Endothelial cell of umbilical vein (primary cell): ENCODE data around the gene SHOX. TPM values are rescaled to one million over a fixed set of nuclear protein-coding genes. Genes with fewer than 3 reads are reported as not detected.
"Not testable (repeated sequence)": the region's sequence is repeated elsewhere in the genome, so short reads cannot be mapped to it uniquely, and the experiment has no call there.

Source experiments
- BruUV-seq: library from RNA; stranded (reverse); fragments of 400-500 nt; replicated peaks from 2 replicates; lab custom pipeline; 2021; lab: Mats Ljungman, UMichigan
- CTCF ChIA-PET: fragments of 300-600, 350-600 bp; sonication (Branson Sonifier 250); formaldehyde crosslinking; loops from one replicate; lab custom pipeline; 2021; ENCODE audit warnings: antibody characterized with exemption, inconsistent platforms; lab: Charles Lee
- POLR2A ChIA-PET: fragments of 300-600, 350-600 bp; sonication (Branson Sonifier 250); formaldehyde crosslinking; loops from one replicate; lab custom pipeline; 2021; ENCODE audit warnings: antibody characterized with exemption, inconsistent platforms; lab: Charles Lee
- DNase-seq: peaks from one replicate; pipeline ENCODE4 v3.0.0-alpha.2; 2011; ENCODE audit warnings: low read depth, low spot score
- FAIRE-seq: peaks from 2 replicates; lab custom pipeline; 2011; peaks lifted over from hg19 to GRCh38; lab: Jason Lieb, UNC
- H2AFZ ChIP-seq: 2 replicates; pipeline ENCODE4 v1.6.0; 2012; ENCODE audit warnings: low read depth, low read length, control low read depth, inconsistent platforms
- H3K27ac ChIP-seq: 2 replicates; pipeline ENCODE4 v1.5.1; 2011; ENCODE audit warnings: low read depth, mild to moderate bottlenecking, control low read depth, low read length, moderate library complexity; ENCODE audit not compliant: insufficient read depth
- H3K27me3 ChIP-seq, 2 experiments: 2 replicates each; pipeline versions ENCODE4 v1.6.0 to v1.6.1; 2011; ENCODE audit warnings: low read length in 2 of 2, mixed read lengths in 1 of 2; ENCODE audit not compliant: control insufficient read depth in 2 of 2, insufficient read depth in 2 of 2
- H3K36me3 ChIP-seq, 2 experiments: 2 replicates in 1 of 2; 3 replicates in 1 of 2; pipeline ENCODE4 v1.5.1; 2011; ENCODE audit warnings: low read length in 2 of 2, mild to moderate bottlenecking in 1 of 2, moderate library complexity in 1 of 2; ENCODE audit not compliant: control insufficient read depth in 2 of 2, insufficient read depth in 2 of 2; ENCODE audit errors: extremely low read depth in 1 of 2
- H3K4me1 ChIP-seq: 3 replicates; pipeline ENCODE4 v1.5.1; 2011; ENCODE audit warnings: mild to moderate bottlenecking, low read length; ENCODE audit not compliant: control insufficient read depth, insufficient read depth; ENCODE audit errors: extremely low read depth
- H3K4me2 ChIP-seq: 2 replicates; pipeline ENCODE4 v1.6.1; 2011; ENCODE audit warnings: low read length, control low read depth, mixed read lengths; ENCODE audit not compliant: insufficient read depth
- H3K4me3 ChIP-seq, 3 experiments: fragments of 200-600 bp in 1 of 3; sonication (generic), shearing (Covaris generic) in 1 of 3; replicated peaks in 1 of 3; 2 replicates each; pipeline ENCODE4 v1.5.1; 2011 to 2016; ENCODE audit warnings: control low read depth in 3 of 3, low read length in 3 of 3, mild to moderate bottlenecking in 2 of 3, inconsistent platforms in 1 of 3, low read depth in 1 of 3, moderate library complexity in 1 of 3; ENCODE audit not compliant: insufficient read depth in 1 of 3
- H3K79me2 ChIP-seq: 2 replicates; pipeline ENCODE4 v1.6.0; 2012; ENCODE audit warnings: low read length, inconsistent platforms; ENCODE audit not compliant: control insufficient read depth, insufficient read depth
- H3K9ac ChIP-seq: replicated peaks from 2 replicates; pipeline ENCODE3; 2011; ENCODE audit warnings: low read length, control low read depth; ENCODE audit not compliant: insufficient read depth; ENCODE audit errors: extremely low read depth
- H3K9me1 ChIP-seq: replicated peaks from 3 replicates; pipeline ENCODE4 v1.6.0; 2011; ENCODE audit warnings: mild to moderate bottlenecking, low read length; ENCODE audit not compliant: control insufficient read depth, insufficient read depth; ENCODE audit errors: extremely low read depth
- H3K9me3 ChIP-seq: replicated peaks from 2 replicates; pipeline ENCODE4 v1.5.1; 2012; ENCODE audit warnings: low read length, inconsistent platforms; ENCODE audit not compliant: control insufficient read depth, insufficient read depth
- H4K20me1 ChIP-seq: replicated peaks from 2 replicates; pipeline ENCODE3; 2011; ENCODE audit warnings: mild to moderate bottlenecking, low read length; ENCODE audit not compliant: control insufficient read depth, insufficient read depth; ENCODE audit errors: extremely low read depth
- EZH2 ChIP-seq: IDR thresholded peaks from 2 replicates; pipeline ENCODE4 v1.6.1; 2012; ENCODE audit warnings: borderline replicate concordance, low read depth, mild to moderate bottlenecking, moderate library complexity, low read length, inconsistent platforms; ENCODE audit not compliant: severe bottlenecking
- FOS ChIP-seq: IDR thresholded peaks from 2 replicates; pipeline ENCODE4 v1.6.1; 2011; ENCODE audit warnings: mild to moderate bottlenecking, low read length, moderate library complexity, borderline replicate concordance; ENCODE audit not compliant: insufficient read depth
- GATA2 ChIP-seq: IDR thresholded peaks from 2 replicates; pipeline ENCODE4 v1.7.0; 2011; ENCODE audit warnings: low read depth, mild to moderate bottlenecking, moderate library complexity, mixed read lengths, low read length; ENCODE audit not compliant: insufficient read length, insufficient read depth
- JUN ChIP-seq: IDR thresholded peaks from 2 replicates; pipeline ENCODE4 v1.6.1; 2011; ENCODE audit warnings: borderline replicate concordance, low read depth; ENCODE audit not compliant: insufficient read length, insufficient read depth
- MAX ChIP-seq: IDR thresholded peaks from 2 replicates; pipeline ENCODE4 v1.6.1; 2011; ENCODE audit not compliant: insufficient read depth, insufficient read length
- MYC ChIP-seq: IDR thresholded peaks from one replicate; pipeline ENCODE4 v1.6.1; 2011; ENCODE audit warnings: mild to moderate bottlenecking, low read depth, low read length
- POLR2A ChIP-seq: IDR thresholded peaks from 2 replicates; pipeline ENCODE4 v1.6.1; 2012; ENCODE audit warnings: low read depth, mild to moderate bottlenecking, control low read depth, low read length
- POLR2AphosphoS5 ChIP-seq: IDR thresholded peaks from 2 replicates; pipeline ENCODE4 v1.6.1; 2012; ENCODE audit warnings: low read depth, mild to moderate bottlenecking, control low read depth, low read length, moderate library complexity; ENCODE audit not compliant: insufficient read depth
- dilution Hi-C: fragments of 300-500 bp; cut with MboI; formaldehyde crosslinking; loops from one replicate; pipeline ENCODE4 v1.15.0; 2019; ENCODE audit warnings: low sequenced_read_pairs; ENCODE audit not compliant: extremely low pct_ligation_motif_present
- intact Hi-C: fragments of 100-400 bp; cut with micrococcal nuclease; formaldehyde crosslinking; loops from one replicate; pipeline ENCODE4 v1.10.0; 2022
- polyA plus RNA-seq, 4 experiments: library from polyadenylated mRNA; depleted of rRNA in 3 of 4; stranded (reverse) in 3 of 4; unstranded in 1 of 4; fragments of >200 nt; gene quantifications; 2 replicates each; pipeline versions ENCODE4 v1.2.1 to v1.2.3, GENCODE V29; 2011 to 2012; ENCODE audit warnings: missing spikeins in 1 of 4
- total RNA-seq: library from RNA; stranded (reverse); gene quantifications from 2 replicates; pipeline ENCODE4 v1.2.3, GENCODE V29; 2021
- TF ChIP-seq, protein P1 (sequence below), 2 donors: IDR thresholded peaks; 1 replicate in 1 of 2; 2 replicates in 1 of 2; pipeline ENCODE4 v1.5.1; 2011; ENCODE audit warnings: low read length in 2 of 2, mild to moderate bottlenecking in 2 of 2, moderate library complexity in 2 of 2, control low read depth in 1 of 2, inconsistent platforms in 1 of 2, low read depth in 1 of 2; ENCODE audit not compliant: insufficient read depth in 1 of 2; ENCODE audit errors: extremely low read depth in 1 of 2

Gene SHOX
- total and polyA plus RNA-seq, 2 donors (not counting 3 experiments of a cell fraction or from before 2014, with no cell fraction given): not detected

- H3K9ac ChIP-seq, CTCF ChIA-PET, H3K36me3 ChIP-seq, H3K27me3 ChIP-seq, H3K4me2 ChIP-seq, FAIRE-seq, H3K27ac ChIP-seq, H4K20me1 ChIP-seq, H3K4me1 ChIP-seq, H3K79me2 ChIP-seq, DNase-seq, BruUV-seq, H2AFZ ChIP-seq, POLR2A ChIA-PET, H3K9me1 ChIP-seq, intact Hi-C loops, dilution Hi-C loops, H3K4me3 ChIP-seq, H3K9me3 ChIP-seq: not testable (repeated sequence)
These were observed 22.5 kb upstream of the SHOX start for GRCh38 chrX:608088-608487.

DNA sequence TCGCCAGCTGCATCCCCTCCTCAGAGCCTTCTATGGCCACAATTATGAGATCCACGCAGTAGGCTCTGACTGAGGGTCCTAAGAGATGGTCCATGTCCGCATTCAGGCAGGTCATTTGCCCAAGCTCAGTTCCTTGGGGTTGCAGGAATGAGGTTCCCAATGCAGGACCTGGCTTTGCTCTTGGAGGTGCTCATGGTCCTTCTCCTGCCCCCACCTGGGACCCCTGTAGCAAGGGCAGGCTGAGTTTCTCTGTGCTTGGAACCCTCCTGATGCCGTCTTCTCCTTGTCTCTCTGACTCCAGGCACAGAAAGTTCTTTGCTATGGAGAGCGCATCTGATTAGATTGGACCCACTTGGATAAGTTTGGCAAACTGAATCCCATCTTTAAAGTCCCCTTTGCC, 16.5 kb upstream of the SHOX start:
- intact Hi-C loops: no loop called here
- Histone ChIP-seq H3K4me2 (no peak overlapping the region), H4K20me1 (no peaks in the 10 kb centered on the region), H3K9me3 (peaks cover 4% of the 10 kb centered on the region), H3K36me3 (no peaks in the 10 kb centered on the region), H3K79me2 (no peaks in the 10 kb centered on the region), H2AFZ (no peak overlapping the region), H3K4me3 (no peak overlapping the region), H3K27me3 (no peaks in the 10 kb centered on the region), H3K4me1 (no peaks in the 10 kb centered on the region), H3K9ac (no peak overlapping the region), H3K9me1 (no peaks in the 10 kb centered on the region), H3K27ac (no peak overlapping the region)
- dilution Hi-C loops: no loop called here
- FAIRE-seq (no peak), DNase-seq (no peak)
- POLR2A ChIA-PET: no interaction called here
- BruUV-seq: no TSS peak
- TF ChIP-seq POLR2AphosphoS5 (no peak), MYC (no peak), GATA2 (no peak), POLR2A (no peak), FOS (no peak), EZH2 (no peak), MAX (no peak), JUN (no peak)
- TF ChIP-seq, protein P1, sequence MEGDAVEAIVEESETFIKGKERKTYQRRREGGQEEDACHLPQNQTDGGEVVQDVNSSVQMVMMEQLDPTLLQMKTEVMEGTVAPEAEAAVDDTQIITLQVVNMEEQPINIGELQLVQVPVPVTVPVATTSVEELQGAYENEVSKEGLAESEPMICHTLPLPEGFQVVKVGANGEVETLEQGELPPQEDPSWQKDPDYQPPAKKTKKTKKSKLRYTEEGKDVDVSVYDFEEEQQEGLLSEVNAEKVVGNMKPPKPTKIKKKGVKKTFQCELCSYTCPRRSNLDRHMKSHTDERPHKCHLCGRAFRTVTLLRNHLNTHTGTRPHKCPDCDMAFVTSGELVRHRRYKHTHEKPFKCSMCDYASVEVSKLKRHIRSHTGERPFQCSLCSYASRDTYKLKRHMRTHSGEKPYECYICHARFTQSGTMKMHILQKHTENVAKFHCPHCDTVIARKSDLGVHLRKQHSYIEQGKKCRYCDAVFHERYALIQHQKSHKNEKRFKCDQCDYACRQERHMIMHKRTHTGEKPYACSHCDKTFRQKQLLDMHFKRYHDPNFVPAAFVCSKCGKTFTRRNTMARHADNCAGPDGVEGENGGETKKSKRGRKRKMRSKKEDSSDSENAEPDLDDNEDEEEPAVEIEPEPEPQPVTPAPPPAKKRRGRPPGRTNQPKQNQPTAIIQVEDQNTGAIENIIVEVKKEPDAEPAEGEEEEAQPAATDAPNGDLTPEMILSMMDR (IDR thresholded peaks at IDR 0.05; ENCODE audit: extremely low read depth in 1 of 2, insufficient read depth in 1 of 2, low read depth in 1 of 2, low read length in 2 of 2): no peak
- CTCF ChIA-PET: no interaction called here
